Subcutaneous abdominal adipose tissue (tissue), 5 donors: Measurements from ENCODE around the gene TWF1.

Experiments used
- H3K27ac ChIP-seq: one replicate; pipeline ENCODE4 v1.7.0; 2013; ENCODE audit warnings: low read depth, mild to moderate bottlenecking, inconsistent platforms, low read length, moderate library complexity
- H3K27me3 ChIP-seq, 5 donors: one replicate each; pipeline ENCODE4 v1.7.0; 2013; ENCODE audit warnings: low read length in 5 of 5, inconsistent platforms in 1 of 5; ENCODE audit not compliant: control insufficient read depth in 5 of 5, insufficient read depth in 4 of 5
- H3K36me3 ChIP-seq, 5 donors: one replicate each; pipeline ENCODE4 v1.7.0; 2013; ENCODE audit warnings: low read length in 5 of 5; ENCODE audit not compliant: control insufficient read depth in 5 of 5, insufficient read depth in 5 of 5
- H3K4me1 ChIP-seq, 5 donors: one replicate each; pipeline ENCODE4 v1.7.0; 2013; ENCODE audit warnings: low read length in 5 of 5, mild to moderate bottlenecking in 3 of 5, moderate library complexity in 1 of 5; ENCODE audit not compliant: control insufficient read depth in 5 of 5, insufficient read depth in 5 of 5
- H3K4me3 ChIP-seq, 5 donors: one replicate each; pipeline ENCODE4 v1.7.0; 2013; ENCODE audit warnings: low read length in 5 of 5, low read depth in 1 of 5
- H3K9ac ChIP-seq, 5 donors: one replicate each; pipeline ENCODE4 v1.7.0; 2013; ENCODE audit warnings: low read length in 5 of 5, mild to moderate bottlenecking in 4 of 5, moderate library complexity in 3 of 5
- H3K9me3 ChIP-seq, 5 donors: one replicate each; pipeline ENCODE4 v1.7.0; 2013; ENCODE audit warnings: low read length in 5 of 5; ENCODE audit not compliant: control insufficient read depth in 5 of 5
- donor health status: healthy.
- donor health status: healthy.
- donor health status: healthy.
- donor health status: healthy.
- donor health status: healthy.

The TWF1 gene

GRCh38 chr12:43749016-43749415, 57.1 kb downstream of the TWF1 start:
- Histone ChIP-seq H3K4me3 (no peak overlapping the region), H3K9me3 (no peaks in the 10 kb centered on the region), H3K27ac (no peak overlapping the region), H3K4me1 (peaks cover 0 to 7% (median 0%) of the 10 kb centered on the region in 5 donors), H3K9ac (no peak overlapping the region), H3K36me3 (peaks cover 0 to 15% (median 11%) of the 10 kb centered on the region in 5 donors), H3K27me3 (no peaks in the 10 kb centered on the region)

- H3K36me3 ChIP-seq = peaks cover 6 to 24% (median 21%) of the 10 kb centered on the region in 5 donors
Measured at GRCh38 chr12:43744826-43745225, 61.3 kb downstream of the TWF1 start.

More at GRCh38 chr12:43744826-43745225, 61.3 kb downstream of the TWF1 start:
- no peaks in the 10 kb centered on the region for H3K4me1 ChIP-seq
- no peak overlapping the region for H3K9ac ChIP-seq
- no peak overlapping the region for H3K4me3 ChIP-seq
- H3K9me3 ChIP-seq = no peaks in the 10 kb centered on the region
- H3K27me3 ChIP-seq = no peaks in the 10 kb centered on the region
- no peak overlapping the region for H3K27ac ChIP-seq
